ENCODE results near the gene GPR12.
A peak's percentile ranks its signal among the peaks of the same experiment; 100 is the strongest.

GPR12 gene, protein sequence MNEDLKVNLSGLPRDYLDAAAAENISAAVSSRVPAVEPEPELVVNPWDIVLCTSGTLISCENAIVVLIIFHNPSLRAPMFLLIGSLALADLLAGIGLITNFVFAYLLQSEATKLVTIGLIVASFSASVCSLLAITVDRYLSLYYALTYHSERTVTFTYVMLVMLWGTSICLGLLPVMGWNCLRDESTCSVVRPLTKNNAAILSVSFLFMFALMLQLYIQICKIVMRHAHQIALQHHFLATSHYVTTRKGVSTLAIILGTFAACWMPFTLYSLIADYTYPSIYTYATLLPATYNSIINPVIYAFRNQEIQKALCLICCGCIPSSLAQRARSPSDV

DNA sequence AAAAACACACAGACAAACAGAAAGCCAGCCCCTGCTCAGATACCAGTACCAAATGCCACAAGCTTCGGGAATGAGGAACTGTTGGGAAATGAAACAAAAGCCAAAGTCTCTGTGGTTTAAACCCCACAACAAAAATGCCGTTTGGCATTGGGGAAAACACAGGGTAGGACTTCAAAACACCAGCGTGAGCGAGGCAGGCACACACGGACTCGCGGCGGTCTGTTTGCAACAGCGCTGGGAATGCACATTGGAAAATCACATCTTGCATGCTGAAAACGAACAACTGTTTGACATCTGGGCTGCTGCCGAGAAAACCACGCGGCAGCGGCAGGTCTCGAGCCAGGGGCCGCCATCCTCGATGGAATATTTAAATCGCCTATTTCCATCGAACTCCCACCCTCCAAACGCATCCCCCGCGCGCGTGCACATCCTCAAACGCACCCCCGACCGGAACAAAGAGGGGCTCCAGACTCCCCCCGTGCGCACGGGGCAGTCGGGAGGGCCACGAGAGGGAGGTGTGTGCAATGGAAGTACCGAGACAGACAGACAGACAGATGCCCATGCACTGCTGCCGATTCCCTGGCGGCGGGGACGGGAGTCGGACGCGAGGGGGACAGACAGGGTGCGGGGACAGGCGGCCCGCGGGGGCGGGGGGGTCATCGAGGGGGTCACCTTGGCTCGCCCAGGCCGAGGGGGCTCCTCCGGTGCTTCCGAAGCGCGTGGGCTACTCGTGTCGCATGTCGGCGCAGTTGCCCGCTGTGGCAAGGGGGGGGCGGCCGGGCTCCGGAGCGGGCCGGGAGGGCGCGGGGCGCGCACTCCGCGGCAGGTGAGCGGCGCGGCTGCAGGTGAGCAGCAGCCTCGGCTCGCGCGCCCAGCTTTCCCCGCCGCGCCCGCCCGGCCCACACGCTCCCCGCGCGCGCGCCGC, at the start of gene GPR12:
Gene GPR12, minus strand, starts transcription at position 880 of the 925 bp plus-strand sequence. CDS start 959 bp downstream, outside the sequence.
- no peaks in the 10 kb centered on the region for H3K9me3 Mint-ChIP-seq
- ATAC-seq (peak; percentile 56), DNase-seq (no peak)
- peaks cover 63% of the 10 kb centered on the region for H3K27me3 Mint-ChIP-seq
- H3K4me3 Mint-ChIP-seq, result peak within 1 kb of the TSS; percentile 70 to 87
- H3K4me1 Mint-ChIP-seq, result peaks cover 13% of the 10 kb centered on the region
- no peak within 1 kb of the TSS for H3K27ac Mint-ChIP-seq

DNA sequence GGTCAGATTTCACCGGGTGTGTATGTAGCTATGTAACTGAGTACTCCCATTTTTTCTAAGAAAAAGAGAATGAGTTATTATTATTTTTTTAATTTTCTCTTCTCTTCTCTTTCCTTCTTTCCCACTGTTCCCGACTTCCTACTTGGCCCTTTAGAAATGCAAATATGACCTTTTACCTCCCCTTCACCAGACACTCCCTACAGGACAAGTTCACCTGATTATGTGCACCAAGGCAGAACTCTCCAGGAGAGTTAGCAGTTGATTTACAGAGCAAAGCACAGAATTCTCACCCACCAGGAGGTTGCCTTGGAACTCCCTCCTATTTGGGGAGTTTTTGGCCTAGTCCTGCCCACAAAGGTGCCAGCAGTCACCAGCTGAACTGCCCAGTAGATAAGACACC, 49.5 kb upstream of the GPR12 start:
- H3K27me3 Mint-ChIP-seq, result peaks cover 46% of the 10 kb centered on the region
- no peaks in the 10 kb centered on the region for H3K9me3 Mint-ChIP-seq
- H3K4me1 Mint-ChIP-seq, result no peaks in the 10 kb centered on the region
- DNase-seq (no peak), ATAC-seq (no peak)
- H3K4me3 Mint-ChIP-seq, result no peak overlapping the region
- H3K27ac Mint-ChIP-seq, result no peak overlapping the region

DNA sequence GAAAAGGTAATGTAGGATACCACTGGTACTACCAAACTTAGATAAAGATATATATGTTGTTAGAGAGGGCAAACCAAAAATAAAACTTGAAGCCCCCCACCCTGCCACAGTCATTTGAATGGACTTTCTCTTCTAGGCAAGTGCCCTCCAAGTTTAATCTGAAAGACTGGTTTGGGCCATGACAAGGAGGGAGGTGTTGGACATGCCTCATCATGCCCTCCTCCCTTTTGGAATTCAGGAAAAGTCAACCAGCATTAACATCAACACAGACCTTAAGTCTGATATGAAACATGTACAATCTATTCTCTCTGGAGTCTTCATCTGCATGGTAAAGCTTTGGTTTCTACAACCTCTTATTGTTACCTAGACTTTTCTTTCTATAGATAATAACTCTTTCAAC, 46.3 kb upstream of the GPR12 start:
- DNase-seq, result no peak
- Mint-ChIP-seq H3K4me3 (no peak overlapping the region), H3K27ac (no peak overlapping the region), H3K9me3 (peaks cover 6 to 8% of the 10 kb centered on the region in 2 donors), H3K27me3 (peaks cover 43% of the 10 kb centered on the region), H3K4me1 (no peaks in the 10 kb centered on the region)
- no peak for ATAC-seq

DNA sequence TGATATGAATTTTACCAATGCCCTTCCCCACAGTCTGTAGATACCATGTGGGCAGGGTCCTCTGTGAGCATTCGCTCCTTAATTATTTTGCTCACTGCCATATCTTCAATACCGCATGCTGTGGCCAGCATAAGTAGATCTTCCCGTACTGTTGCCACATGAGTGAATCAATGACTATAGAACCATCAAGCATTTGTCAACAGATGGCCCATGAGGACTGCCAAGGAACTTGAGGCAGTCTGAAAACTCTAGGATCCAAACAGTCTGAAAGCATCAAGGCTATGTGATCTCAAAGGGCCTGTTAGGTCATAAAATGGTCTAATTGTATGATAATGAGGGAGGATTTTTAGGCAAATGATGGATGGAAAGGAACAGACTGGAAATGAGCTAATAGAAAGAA, 27.4 kb upstream of the GPR12 start:
- Mint-ChIP-seq H3K27me3 (peaks cover 9% of the 10 kb centered on the region), H3K4me1 (peaks cover 16% of the 10 kb centered on the region), H3K9me3 (no peaks in the 10 kb centered on the region), H3K4me3 (no peak overlapping the region), H3K27ac (no peak overlapping the region)
- DNase-seq, result no peak
- ATAC-seq, result no peak

DNA sequence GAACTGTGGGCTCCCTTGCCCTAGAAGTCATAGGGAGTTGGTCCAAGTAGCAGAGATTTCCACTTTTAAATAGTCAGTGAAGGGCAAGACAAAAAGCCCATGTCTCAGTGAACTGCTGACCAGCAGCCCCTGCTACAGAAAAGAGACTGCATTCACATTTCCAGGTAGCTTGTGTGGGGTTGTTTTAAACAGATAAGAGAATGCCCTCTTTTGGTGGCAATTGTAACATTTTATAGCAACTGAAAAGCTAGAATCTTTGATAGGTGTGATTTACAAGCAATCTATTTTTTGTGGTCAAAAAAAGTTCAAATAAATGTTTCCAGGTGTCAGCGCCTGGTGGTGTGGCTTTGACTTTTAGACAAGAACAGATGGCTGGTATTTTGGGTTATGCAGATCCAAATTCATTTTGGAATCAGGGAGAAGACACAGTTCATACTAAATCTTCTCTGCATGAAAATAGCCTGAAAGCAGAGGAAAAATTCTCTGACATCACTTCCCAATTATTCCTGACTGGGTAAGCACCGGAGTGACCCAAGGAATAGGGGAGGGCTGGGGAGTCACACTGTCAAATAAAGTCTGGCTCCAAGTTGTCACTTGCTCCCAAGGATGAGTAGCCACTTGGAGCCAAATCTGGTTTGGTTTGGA, 26.2 kb upstream of the GPR12 start:
- Mint-ChIP-seq H3K27me3 (peaks cover 3% of the 10 kb centered on the region), H3K27ac (no peak overlapping the region), H3K4me3 (peak overlapping the region in 1 of 2 donors; percentile 53), H3K9me3 (no peaks in the 10 kb centered on the region), H3K4me1 (peaks cover 16% of the 10 kb centered on the region)
- DNase-seq, result no peak
- no peak for ATAC-seq

DNA sequence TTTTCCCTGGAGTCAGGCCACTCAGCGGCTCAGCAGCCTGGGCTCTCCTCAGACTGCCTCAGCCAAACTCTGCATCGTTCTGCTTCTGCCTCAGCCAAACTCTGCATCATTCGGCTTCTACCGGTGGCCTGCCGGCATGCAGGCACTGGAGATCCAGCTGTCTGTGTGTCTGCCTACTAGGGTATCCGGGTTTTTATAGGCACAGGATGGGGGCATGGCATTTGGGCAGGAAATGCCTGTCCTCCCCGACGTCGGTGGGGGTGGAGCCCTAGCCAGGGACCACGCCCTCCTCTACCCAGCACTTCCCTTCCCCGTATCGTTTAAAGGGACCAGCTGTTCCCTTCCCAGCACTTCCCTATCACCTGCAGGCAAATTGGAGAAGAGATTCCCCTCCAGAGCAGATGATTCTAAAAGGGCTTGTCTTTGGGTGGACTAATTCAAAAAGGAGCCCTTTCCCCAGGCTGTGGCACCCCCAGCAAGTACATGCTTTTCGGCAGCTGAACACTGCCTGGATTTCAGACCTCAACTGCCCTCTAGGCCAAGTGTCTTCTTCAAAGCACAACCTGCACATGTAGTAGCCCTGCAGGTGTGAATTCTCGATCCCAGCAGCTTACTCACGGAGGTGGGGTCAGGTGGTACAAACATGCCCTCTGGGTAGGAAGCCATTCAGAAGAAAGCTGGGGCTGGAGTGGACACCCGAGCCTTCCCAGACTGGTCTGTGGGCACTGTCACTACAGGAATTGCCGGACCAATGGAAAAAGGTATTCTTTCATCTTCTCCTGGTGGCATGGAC, 25.4 kb upstream of the GPR12 start:
- DNase-seq (peak; percentile 49 to 64), ATAC-seq (peak; percentile 88)
- no peaks in the 10 kb centered on the region for H3K9me3 Mint-ChIP-seq
- H3K27ac Mint-ChIP-seq, result peak overlapping the region; percentile 55 to 84
- H3K4me1 Mint-ChIP-seq, result peaks cover 16% of the 10 kb centered on the region
- H3K27me3 Mint-ChIP-seq, result no peaks in the 10 kb centered on the region
- H3K4me3 Mint-ChIP-seq, result peak overlapping the region; percentile 74 to 86

GRCh38 chr13:26784704-26785639, 24.4 kb upstream of the GPR12 start:
- Mint-ChIP-seq H3K4me3 (peak overlapping the region; percentile 74 to 86), H3K27me3 (no peaks in the 10 kb centered on the region), H3K4me1 (peaks cover 16% of the 10 kb centered on the region), H3K9me3 (no peaks in the 10 kb centered on the region), H3K27ac (peak overlapping the region in 1 of 2 donors; percentile 50)
- peak; percentile 63 for ATAC-seq
- DNase-seq, result peak in 1 of 2 donors; percentile 27

- DNase-seq (no peak), ATAC-seq (no peak)
- no peak overlapping the region for H3K4me3 Mint-ChIP-seq
- H3K4me1 Mint-ChIP-seq, result peaks cover 5% of the 10 kb centered on the region
- H3K27me3 Mint-ChIP-seq, result peaks cover 8% of the 10 kb centered on the region
- no peaks in the 10 kb centered on the region for H3K9me3 Mint-ChIP-seq
- H3K27ac Mint-ChIP-seq, result no peak overlapping the region
These were observed 19.8 kb upstream of the GPR12 start for GRCh38 chr13:26780411-26780810.

DNA sequence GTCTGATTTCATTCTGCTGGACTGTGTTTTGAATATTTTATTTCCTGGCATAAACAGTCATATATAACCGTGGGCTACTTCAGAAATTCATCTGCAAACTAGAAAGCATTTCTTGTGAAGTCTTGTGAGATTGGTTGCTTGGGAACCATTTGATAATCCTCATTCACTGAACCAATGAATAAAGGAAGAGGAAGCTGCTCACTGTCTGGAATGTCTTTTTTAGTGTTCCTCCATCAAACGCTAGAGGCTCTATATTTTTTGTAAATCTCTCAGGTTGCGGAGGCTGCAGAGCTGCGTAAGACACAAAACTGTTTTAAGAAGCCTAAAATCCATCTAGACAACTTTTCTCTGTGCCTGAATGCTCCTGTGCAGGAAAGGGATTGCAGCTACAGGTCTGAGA, 18.7 kb upstream of the GPR12 start:
- Mint-ChIP-seq H3K4me1 (no peaks in the 10 kb centered on the region), H3K4me3 (no peak overlapping the region), H3K27me3 (peaks cover 8% of the 10 kb centered on the region), H3K9me3 (no peaks in the 10 kb centered on the region), H3K27ac (no peak overlapping the region)
- DNase-seq, result no peak
- no peak for ATAC-seq

DNA sequence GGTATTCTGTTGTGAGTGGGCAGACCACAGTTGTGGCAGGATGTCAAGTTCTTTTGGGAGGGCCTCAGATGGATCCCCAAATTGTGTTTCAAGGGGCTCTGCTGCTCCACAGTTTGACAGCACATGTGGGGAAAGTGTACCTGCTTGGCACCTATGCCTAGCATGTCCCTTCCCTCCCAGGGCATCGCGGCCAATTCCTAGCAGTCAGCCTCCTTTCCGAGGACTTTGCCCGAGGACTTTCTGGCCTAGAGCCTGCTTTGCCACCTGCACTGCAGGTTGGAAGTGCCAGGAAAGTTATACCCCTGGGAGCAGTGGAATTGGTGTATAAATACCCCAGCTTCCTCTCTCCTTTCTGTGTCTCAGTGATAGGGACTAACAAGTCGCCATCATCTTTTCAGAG, 11.9 kb upstream of the GPR12 start:
- no peaks in the 10 kb centered on the region for H3K27me3 Mint-ChIP-seq
- DNase-seq (no peak), ATAC-seq (no peak)
- H3K27ac Mint-ChIP-seq, result no peak overlapping the region
- H3K4me3 Mint-ChIP-seq, result no peak overlapping the region
- H3K4me1 Mint-ChIP-seq, result no peaks in the 10 kb centered on the region
- H3K9me3 Mint-ChIP-seq, result no peaks in the 10 kb centered on the region

- DNase-seq (no peak), ATAC-seq (no peak)
- H3K9me3 Mint-ChIP-seq, result no peaks in the 10 kb centered on the region
- H3K27me3 Mint-ChIP-seq, result no peaks in the 10 kb centered on the region
- H3K4me3 Mint-ChIP-seq, result no peak overlapping the region
- H3K4me1 Mint-ChIP-seq, result no peaks in the 10 kb centered on the region
- H3K27ac Mint-ChIP-seq, result no peak overlapping the region
These were observed 11.2 kb upstream of the GPR12 start for GRCh38 chr13:26771796-26772195.

DNA sequence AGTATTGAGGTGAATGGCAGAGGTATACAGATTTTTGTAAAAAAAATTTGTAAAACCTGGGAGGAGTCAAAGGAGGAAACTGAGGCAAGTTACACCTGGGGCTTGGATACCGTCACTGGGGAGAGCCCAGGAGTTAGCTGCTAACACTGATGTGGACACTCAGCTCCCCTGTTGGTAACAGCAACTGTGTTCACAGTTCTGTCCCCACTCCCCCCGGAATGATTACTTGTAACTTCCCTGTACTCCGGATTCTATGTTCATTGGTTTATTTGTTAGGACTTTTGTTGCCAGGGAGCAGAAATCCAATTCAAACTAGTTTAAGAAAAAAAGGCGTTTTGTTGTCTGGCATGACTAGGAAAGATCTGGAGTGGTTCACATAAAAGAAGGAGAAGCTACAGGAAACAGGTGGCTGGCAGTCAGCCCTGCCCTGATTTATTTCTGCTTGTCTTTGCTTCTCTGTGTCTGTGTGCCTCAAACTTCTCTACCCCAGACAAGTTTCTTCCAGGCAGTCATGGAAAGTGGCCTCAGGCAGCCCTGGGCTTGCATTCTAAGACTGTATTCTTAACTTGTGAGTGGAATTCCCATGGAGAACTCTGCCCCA, 2.3 kb upstream of the GPR12 start:
- no peak for DNase-seq
- Mint-ChIP-seq H3K27me3 (peaks cover 54% of the 10 kb centered on the region), H3K4me1 (peaks cover 13% of the 10 kb centered on the region), H3K27ac (no peak overlapping the region), H3K4me3 (no peak overlapping the region), H3K9me3 (no peaks in the 10 kb centered on the region)
- no peak for ATAC-seq

- Mint-ChIP-seq H3K27ac (no peak overlapping the region), H3K9me3 (no peaks in the 10 kb centered on the region), H3K27me3 (peaks cover 63% of the 10 kb centered on the region), H3K4me1 (peaks cover 13% of the 10 kb centered on the region), H3K4me3 (peak overlapping the region; percentile 32 to 42)
- ATAC-seq (peak; percentile 64), DNase-seq (no peak)
These were observed 421 bp upstream of the GPR12 start for GRCh38 chr13:26760832-26761582.
